HepG2 (cell line): Measurements from ENCODE around the gene BRAP. TPM values are rescaled to one million over a fixed set of nuclear protein-coding genes. Genes with fewer than 3 reads are reported as not detected.
"Not testable (repeated sequence)": the region's sequence is repeated elsewhere in the genome, so short reads cannot be mapped to it uniquely, and the experiment has no call there.

Experiments
- ATAC-seq: fragments of 200-7000 bp; cut with Tn5 transposase; 3 replicates; pipeline ENCODE4 v1.9.1; 2020; ENCODE audit warnings: mild to moderate bottlenecking, moderate library complexity
- BruUV-seq: library from RNA; stranded (reverse); fragments of 400-500 nt; replicated peaks from 2 replicates; lab custom pipeline; 2021; lab: Mats Ljungman, UMichigan
- CTCF ChIA-PET: fragments of 300-600 bp; formaldehyde crosslinking; extraction: SDS; loops from one replicate; lab custom pipeline; 2021; ENCODE audit warnings: low total read pairs, inconsistent platforms, low intra/inter-chr PET ratio; lab: Yijun Ruan, JAX
- POLR2A ChIA-PET: fragments of 350-600 bp; sonication (Branson Sonifier 250); formaldehyde crosslinking; loops from one replicate; lab custom pipeline; 2020; ENCODE audit warnings: antibody characterized with exemption, inconsistent platforms; lab: Yijun Ruan, JAX
- DNase-seq: peaks from one replicate; pipeline ENCODE4 v3.0.0-alpha.2; 2015; ENCODE audit warnings: low spot score
- FAIRE-seq: peaks from 3 replicates; lab custom pipeline; 2011; peaks lifted over from hg19 to GRCh38; lab: Jason Lieb, UNC
- H2AFZ ChIP-seq: one replicate; pipeline ENCODE4 v1.6.1; 2011; ENCODE audit warnings: low read length, inconsistent platforms
- H3K27ac ChIP-seq: fragments of 300-600 bp; 3 replicates; pipeline ENCODE4 v1.8.0; 2011; ENCODE audit warnings: mixed run types, mild to moderate bottlenecking, mixed read lengths, low read length, inconsistent platforms; ENCODE audit not compliant: insufficient read depth; ENCODE audit errors: extremely low read length
- H3K27me3 ChIP-seq, 2 experiments: fragments of 200-600 bp in 1 of 2; 2 replicates in 1 of 2; 3 replicates in 1 of 2; pipeline versions ENCODE4 v1.6.0 to v1.8.0; 2011; ENCODE audit warnings: low read length in 2 of 2, mild to moderate bottlenecking in 2 of 2, moderate library complexity in 2 of 2, inconsistent platforms in 1 of 2; ENCODE audit not compliant: insufficient read depth in 2 of 2, control insufficient read depth in 1 of 2
- H3K36me3 ChIP-seq, 2 experiments: fragments of 200-600 bp in 1 of 2; replicated peaks in 1 of 2; 2 replicates in 1 of 2; 3 replicates in 1 of 2; pipeline versions ENCODE4 v1.5.1 to v1.8.0; 2011; ENCODE audit warnings: low read length in 2 of 2, inconsistent platforms in 1 of 2; ENCODE audit not compliant: insufficient read depth in 2 of 2, control insufficient read depth in 1 of 2
- H3K4me1 ChIP-seq: 2 replicates; pipeline ENCODE4 v1.5.1; 2012; ENCODE audit warnings: low read length, inconsistent platforms; ENCODE audit not compliant: insufficient read depth
- H3K4me2 ChIP-seq: 2 replicates; pipeline ENCODE4 v1.6.0; 2011; ENCODE audit warnings: low read depth, low read length, inconsistent platforms
- H3K4me3 ChIP-seq, 3 experiments: fragments of 200-600 bp in 1 of 3; sonication (generic), shearing (Covaris generic) in 1 of 3; replicated peaks in 1 of 3; 2 replicates each; pipeline ENCODE4 v1.5.1; 2011 to 2016; ENCODE audit warnings: low read length in 3 of 3, inconsistent platforms in 2 of 3, low read depth in 2 of 3, mild to moderate bottlenecking in 2 of 3, control low read depth in 1 of 3, mixed read lengths in 1 of 3; ENCODE audit not compliant: insufficient read depth in 1 of 3
- H3K79me2 ChIP-seq: one replicate; pipeline ENCODE4 v1.6.1; 2011; ENCODE audit warnings: low read length, inconsistent platforms; ENCODE audit not compliant: insufficient read depth
- H3K9ac ChIP-seq: 2 replicates; pipeline ENCODE4 v1.6.0; 2011; ENCODE audit warnings: mild to moderate bottlenecking, low read depth, low read length, inconsistent platforms; ENCODE audit not compliant: insufficient read depth
- H3K9me3 ChIP-seq: 2 replicates; pipeline ENCODE4 v1.5.1; 2012; ENCODE audit warnings: mild to moderate bottlenecking, low read length
- H4K20me1 ChIP-seq: 2 replicates; pipeline ENCODE4 v1.6.0; 2011; ENCODE audit warnings: inconsistent platforms, mild to moderate bottlenecking, low read length, moderate library complexity; ENCODE audit not compliant: insufficient read depth
- SP5 ChIP-seq: IDR thresholded peaks from 2 replicates; pipeline ENCODE4 v1.6.1; 2016; ENCODE audit warnings: low read depth, borderline replicate concordance
- ZBTB38 ChIP-seq: sonication (generic); formaldehyde crosslinking; IDR thresholded peaks from 2 replicates; pipeline ENCODE4 v1.5.1; 2020; ENCODE audit warnings: mild to moderate bottlenecking, missing genetic modification reagents
- whole genome bisulfite sequencing: methylation state at CpG from one replicate; pipeline ENCODE4 v1.1.6; 2017; ENCODE audit warnings: low lambda C conversion rate; 5-methylcytosine and 5-hydroxymethylcytosine counted together
- in situ Hi-C: cut with HindIII; loops from 2 replicates; pipeline ENCODE4 v1.10.0; 2017; ENCODE audit warnings: low pct_unique_long_range_greater_than_20kb; ENCODE audit not compliant: extremely low pct_ligation_motif_present
- intact Hi-C: fragments of 100-400 bp; cut with micrococcal nuclease; formaldehyde crosslinking; loops from one replicate; pipeline ENCODE4 v1.10.0; 2022; ENCODE audit not compliant: unreplicated experiment
- polyA plus RNA-seq, 8 experiments: library from polyadenylated mRNA; depleted of rRNA in 3 of 8; stranded (reverse) in 7 of 8; unstranded in 1 of 8; fragments of >200 nt; fragmentation: Illumina TruSeq in 4 of 8; extraction: Trizol in 4 of 8; gene quantifications; 2 replicates each; pipeline versions ENCODE4 v1.2.1 to v1.2.3, GENCODE V29; 2011 to 2016; ENCODE audit warnings: low read depth in 4 of 8, missing spikeins in 1 of 8, mixed read lengths in 1 of 8; ENCODE audit not compliant: insufficient read depth in 1 of 8
- total RNA-seq, 5 experiments: library from RNA; depleted of rRNA; stranded (reverse); fragments of >200 nt; fragmentation: Illumina TruSeq; extraction: Trizol; gene quantifications; 2 replicates each; pipeline ENCODE4 v1.2.3, GENCODE V29; 2016; ENCODE audit warnings: low read depth in 1 of 5
- TF ChIP-seq, protein P1 (sequence below): sonication (generic); formaldehyde crosslinking; conservative IDR thresholded peaks from 2 replicates; pipeline ENCODE4 v1.4.0; 2020; ENCODE audit warnings: mild to moderate bottlenecking, missing genetic modification reagents, moderate library complexity
- TF ChIP-seq, protein P2 (sequence below): IDR thresholded peaks from 2 replicates; pipeline ENCODE4 v1.6.1; 2018; ENCODE audit warnings: missing genetic modification reagents
- TF ChIP-seq, protein P3 (sequence below): sonication (generic); formaldehyde crosslinking; IDR thresholded peaks from 2 replicates; pipeline ENCODE4 v1.5.1; 2020; ENCODE audit warnings: mild to moderate bottlenecking, missing genetic modification reagents, borderline replicate concordance
- TF ChIP-seq, protein P4 (sequence below): sonication (generic); formaldehyde crosslinking; IDR thresholded peaks from 2 replicates; pipeline ENCODE4 v1.5.1; 2020; ENCODE audit warnings: mild to moderate bottlenecking, missing genetic modification reagents, moderate library complexity

The BRAP gene
- total and polyA plus RNA-seq, 2 of the 13 experiments (the other 11 are each of a cell fraction or from before 2014, with no cell fraction given): 8.1 to 15.4 TPM

DNA sequence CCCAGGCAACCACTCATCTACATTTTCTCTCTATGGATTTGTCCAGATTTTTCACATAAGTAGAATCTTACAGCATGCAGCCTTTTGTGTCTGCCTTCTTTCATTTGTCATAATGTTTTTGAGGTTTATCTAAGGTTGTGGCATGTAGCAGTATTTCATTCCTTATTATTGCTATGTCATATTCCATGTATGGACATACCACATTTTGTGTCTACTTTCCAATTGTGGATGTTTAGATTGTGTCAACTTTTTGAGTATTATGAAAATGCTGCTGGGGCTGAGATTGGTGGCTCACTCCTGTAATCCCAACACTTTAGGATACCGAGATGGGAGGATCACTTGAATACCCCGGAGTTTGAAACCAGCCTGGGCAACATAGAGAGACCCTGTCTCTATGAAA, 83.4 kb downstream of the BRAP start (continued):
- TF ChIP-seq, protein P1, sequence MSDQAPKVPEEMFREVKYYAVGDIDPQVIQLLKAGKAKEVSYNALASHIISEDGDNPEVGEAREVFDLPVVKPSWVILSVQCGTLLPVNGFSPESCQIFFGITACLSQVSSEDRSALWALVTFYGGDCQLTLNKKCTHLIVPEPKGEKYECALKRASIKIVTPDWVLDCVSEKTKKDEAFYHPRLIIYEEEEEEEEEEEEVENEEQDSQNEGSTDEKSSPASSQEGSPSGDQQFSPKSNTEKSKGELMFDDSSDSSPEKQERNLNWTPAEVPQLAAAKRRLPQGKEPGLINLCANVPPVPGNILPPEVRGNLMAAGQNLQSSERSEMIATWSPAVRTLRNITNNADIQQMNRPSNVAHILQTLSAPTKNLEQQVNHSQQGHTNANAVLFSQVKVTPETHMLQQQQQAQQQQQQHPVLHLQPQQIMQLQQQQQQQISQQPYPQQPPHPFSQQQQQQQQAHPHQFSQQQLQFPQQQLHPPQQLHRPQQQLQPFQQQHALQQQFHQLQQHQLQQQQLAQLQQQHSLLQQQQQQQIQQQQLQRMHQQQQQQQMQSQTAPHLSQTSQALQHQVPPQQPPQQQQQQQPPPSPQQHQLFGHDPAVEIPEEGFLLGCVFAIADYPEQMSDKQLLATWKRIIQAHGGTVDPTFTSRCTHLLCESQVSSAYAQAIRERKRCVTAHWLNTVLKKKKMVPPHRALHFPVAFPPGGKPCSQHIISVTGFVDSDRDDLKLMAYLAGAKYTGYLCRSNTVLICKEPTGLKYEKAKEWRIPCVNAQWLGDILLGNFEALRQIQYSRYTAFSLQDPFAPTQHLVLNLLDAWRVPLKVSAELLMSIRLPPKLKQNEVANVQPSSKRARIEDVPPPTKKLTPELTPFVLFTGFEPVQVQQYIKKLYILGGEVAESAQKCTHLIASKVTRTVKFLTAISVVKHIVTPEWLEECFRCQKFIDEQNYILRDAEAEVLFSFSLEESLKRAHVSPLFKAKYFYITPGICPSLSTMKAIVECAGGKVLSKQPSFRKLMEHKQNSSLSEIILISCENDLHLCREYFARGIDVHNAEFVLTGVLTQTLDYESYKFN: no peak
- TF ChIP-seq, protein P2, sequence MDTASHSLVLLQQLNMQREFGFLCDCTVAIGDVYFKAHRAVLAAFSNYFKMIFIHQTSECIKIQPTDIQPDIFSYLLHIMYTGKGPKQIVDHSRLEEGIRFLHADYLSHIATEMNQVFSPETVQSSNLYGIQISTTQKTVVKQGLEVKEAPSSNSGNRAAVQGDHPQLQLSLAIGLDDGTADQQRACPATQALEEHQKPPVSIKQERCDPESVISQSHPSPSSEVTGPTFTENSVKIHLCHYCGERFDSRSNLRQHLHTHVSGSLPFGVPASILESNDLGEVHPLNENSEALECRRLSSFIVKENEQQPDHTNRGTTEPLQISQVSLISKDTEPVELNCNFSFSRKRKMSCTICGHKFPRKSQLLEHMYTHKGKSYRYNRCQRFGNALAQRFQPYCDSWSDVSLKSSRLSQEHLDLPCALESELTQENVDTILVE (CRISPR knock-in tag): no peak
- TF ChIP-seq, protein P3, sequence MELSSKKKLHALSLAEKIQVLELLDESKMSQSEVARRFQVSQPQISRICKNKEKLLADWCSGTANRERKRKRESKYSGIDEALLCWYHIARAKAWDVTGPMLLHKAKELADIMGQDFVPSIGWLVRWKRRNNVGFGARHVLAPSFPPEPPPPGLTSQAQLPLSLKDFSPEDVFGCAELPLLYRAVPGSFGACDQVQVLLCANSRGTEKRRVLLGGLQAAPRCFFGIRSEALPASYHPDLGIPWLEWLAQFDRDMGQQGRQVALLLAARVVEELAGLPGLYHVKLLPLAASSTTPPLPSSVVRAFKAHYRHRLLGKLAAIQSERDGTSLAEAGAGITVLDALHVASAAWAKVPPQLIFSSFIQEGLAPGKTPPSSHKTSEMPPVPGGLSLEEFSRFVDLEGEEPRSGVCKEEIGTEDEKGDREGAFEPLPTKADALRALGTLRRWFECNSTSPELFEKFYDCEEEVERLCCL: no peak
- TF ChIP-seq SP5 (CRISPR knock-in tag): no peak

DNA sequence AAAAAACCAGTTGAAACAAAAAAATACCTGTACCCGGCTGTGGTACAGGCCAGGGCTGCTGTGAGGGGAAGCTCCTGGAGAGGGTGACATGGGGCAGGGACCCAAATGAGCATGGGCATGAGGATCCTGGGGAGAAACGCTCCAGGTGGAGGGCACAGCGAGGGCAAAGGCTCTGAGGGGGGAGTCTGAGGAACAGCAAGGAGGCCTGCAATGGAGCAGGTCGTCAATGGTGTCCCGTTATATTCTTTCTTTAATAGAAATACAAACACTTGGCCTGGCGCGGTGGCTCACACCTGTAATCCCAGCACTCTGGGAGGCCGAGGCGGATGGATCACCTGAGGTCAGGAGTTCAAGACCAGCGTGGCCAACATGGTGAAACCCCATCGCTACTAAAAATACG, 84.8 kb downstream of the BRAP start:
- FAIRE-seq, H3K36me3 ChIP-seq, DNase-seq, CTCF ChIA-PET, H2AFZ ChIP-seq, POLR2A ChIA-PET: not testable (repeated sequence)
- H3K27ac ChIP-seq: peak overlapping the region; percentile 97
- H3K9ac ChIP-seq: 0 out of 2 replicates have a peak overlapping the region, but pooled peaks have one; percentile 34
- peaks cover 18% of the 10 kb centered on the region for H3K4me1 ChIP-seq
- 91% methylated on average over 12 of the region's 12 CpGs for WGBS
- peak overlapping the region in 1 of 3 experiments; percentile 28; a peak in 1 of 6 replicates for H3K4me3 ChIP-seq
- intact Hi-C loops: loop anchor here (1.0 to 2.0 kb wide), 2 partner anchors 19 to 72 kb away; no protein-coding TSS in a partner anchor
- peak; percentile 26; the same call in 1 of the 2 replicates for TF ChIP-seq ZBTB38 (CRISPR knock-in tag)
- TF ChIP-seq, protein P4, sequence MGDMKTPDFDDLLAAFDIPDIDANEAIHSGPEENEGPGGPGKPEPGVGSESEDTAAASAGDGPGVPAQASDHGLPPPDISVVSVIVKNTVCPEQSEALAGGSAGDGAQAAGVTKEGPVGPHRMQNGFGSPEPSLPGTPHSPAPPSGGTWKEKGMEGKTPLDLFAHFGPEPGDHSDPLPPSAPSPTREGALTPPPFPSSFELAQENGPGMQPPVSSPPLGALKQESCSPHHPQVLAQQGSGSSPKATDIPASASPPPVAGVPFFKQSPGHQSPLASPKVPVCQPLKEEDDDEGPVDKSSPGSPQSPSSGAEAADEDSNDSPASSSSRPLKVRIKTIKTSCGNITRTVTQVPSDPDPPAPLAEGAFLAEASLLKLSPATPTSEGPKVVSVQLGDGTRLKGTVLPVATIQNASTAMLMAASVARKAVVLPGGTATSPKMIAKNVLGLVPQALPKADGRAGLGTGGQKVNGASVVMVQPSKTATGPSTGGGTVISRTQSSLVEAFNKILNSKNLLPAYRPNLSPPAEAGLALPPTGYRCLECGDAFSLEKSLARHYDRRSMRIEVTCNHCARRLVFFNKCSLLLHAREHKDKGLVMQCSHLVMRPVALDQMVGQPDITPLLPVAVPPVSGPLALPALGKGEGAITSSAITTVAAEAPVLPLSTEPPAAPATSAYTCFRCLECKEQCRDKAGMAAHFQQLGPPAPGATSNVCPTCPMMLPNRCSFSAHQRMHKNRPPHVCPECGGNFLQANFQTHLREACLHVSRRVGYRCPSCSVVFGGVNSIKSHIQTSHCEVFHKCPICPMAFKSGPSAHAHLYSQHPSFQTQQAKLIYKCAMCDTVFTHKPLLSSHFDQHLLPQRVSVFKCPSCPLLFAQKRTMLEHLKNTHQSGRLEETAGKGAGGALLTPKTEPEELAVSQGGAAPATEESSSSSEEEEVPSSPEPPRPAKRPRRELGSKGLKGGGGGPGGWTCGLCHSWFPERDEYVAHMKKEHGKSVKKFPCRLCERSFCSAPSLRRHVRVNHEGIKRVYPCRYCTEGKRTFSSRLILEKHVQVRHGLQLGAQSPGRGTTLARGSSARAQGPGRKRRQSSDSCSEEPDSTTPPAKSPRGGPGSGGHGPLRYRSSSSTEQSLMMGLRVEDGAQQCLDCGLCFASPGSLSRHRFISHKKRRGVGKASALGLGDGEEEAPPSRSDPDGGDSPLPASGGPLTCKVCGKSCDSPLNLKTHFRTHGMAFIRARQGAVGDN (CRISPR knock-in tag): peak; percentile 28
- TF ChIP-seq, all 625 proteins: peak for 2; not testable (repeated sequence) for 623
- peak overlapping the region; percentile 53 for H3K4me2 ChIP-seq
- H4K20me1 ChIP-seq: peaks cover 20% of the 10 kb centered on the region
- H3K79me2 ChIP-seq: peaks cover 24% of the 10 kb centered on the region
- ATAC-seq, H3K27me3 ChIP-seq, H3K9me3 ChIP-seq, BruUV-seq, in situ Hi-C loops: not testable (repeated sequence)
